Esophagus squamous epithelium (tissue), 5 donors: ENCODE results near the gene KIF2A. TPM values are rescaled to one million over a fixed set of nuclear protein-coding genes. Genes with fewer than 3 reads are reported as not detected.

Source experiments
- DNase-seq: peaks from one replicate; lab custom pipeline; 2025; lab: John Stamatoyannopoulos, UW
- H3K27ac ChIP-seq, 4 donors: fragments of 200-600 bp; sonication (generic); one replicate each; pipeline ENCODE4 v1.5.1; 2016 to 2019; ENCODE audit warnings: mild to moderate bottlenecking in 1 of 4
- H3K27me3 ChIP-seq, 4 donors: fragments of 200-600 bp; sonication (generic); 1 replicate in 3 of 4; 2 replicates in 1 of 4; pipeline versions ENCODE4 v1.5.1 to v1.6.0; 2017 to 2021; ENCODE audit warnings: antibody characterized with exemption in 1 of 4
- H3K36me3 ChIP-seq, 3 donors: fragments of 200-600 bp; sonication (generic); one replicate each; pipeline ENCODE4 v1.5.1; 2016 to 2019
- H3K4me1 ChIP-seq, 3 donors: fragments of 200-600 bp; sonication (generic); one replicate each; pipeline ENCODE4 v1.5.1; 2017 to 2019
- H3K4me3 ChIP-seq, 4 donors: fragments of 200-600 bp; sonication (generic); 1 replicate in 3 of 4; 2 replicates in 1 of 4; pipeline ENCODE4 v1.5.1; 2016 to 2019; ENCODE audit warnings: mild to moderate bottlenecking in 2 of 4, moderate library complexity in 1 of 4
- H3K9me3 ChIP-seq, 3 donors: fragments of 200-600 bp; sonication (generic); one replicate each; pipeline ENCODE4 v1.5.1; 2016 to 2019
- CTCF ChIP-seq, 6 experiments: fragments of 450-650 bp in 4 of 6; fragments of 200-600 bp in 2 of 6; sonication (generic) in 2 of 6; IDR thresholded peaks; one replicate each; pipeline ENCODE4 v1.5.1; 2016 to 2019; ENCODE audit warnings: antibody characterized with exemption in 6 of 6, mild to moderate bottlenecking in 4 of 6, moderate library complexity in 4 of 6
- POLR2A ChIP-seq, 4 donors: fragments of 450-650 bp; IDR thresholded peaks; one replicate each; pipeline ENCODE4 v1.6.1; 2017; ENCODE audit warnings: antibody characterized with exemption in 4 of 4, mild to moderate bottlenecking in 4 of 4, moderate library complexity in 3 of 4
- WGBS, 2 donors: methylation state at CpG; one replicate each; pipeline ENCODE4 v1.1.5; 2018; 5-methylcytosine and 5-hydroxymethylcytosine counted together
- intact Hi-C: fragments of 100-400 bp; cut with DNase I; formaldehyde crosslinking; loops from one replicate; pipeline ENCODE4 v1.15.0; 2022
- total RNA-seq, 4 donors: library from RNA; depleted of rRNA; stranded (reverse); fragments of >200 nt; gene quantifications; one replicate each; pipeline ENCODE4 v1.1.0, GENCODE V29; 2016
- donor health status: DM: yes; HTN: yes; CAD: no.

The KIF2A gene
- total RNA-seq, 4 donors from 2014 or later, result 14.0 to 43.1 (median 26.4) TPM

GRCh38 chr5:62340392-62340791 is 34.4 kb downstream of the KIF2A start:
- Histone ChIP-seq H3K4me1 (peaks cover 0 to 13% (median 2%) of the 10 kb centered on the region in 3 donors), H3K27ac (no peak overlapping the region), H3K36me3 (peaks cover 0 to under 1% (median 0%) of the 10 kb centered on the region in 3 donors), H3K27me3 (no peaks in the 10 kb centered on the region), H3K4me3 (no peak overlapping the region), H3K9me3 (no peaks in the 10 kb centered on the region)
- WGBS, 2 donors, result 32 to 48% methylated on average over 1 of the region's 1 CpG
- TF ChIP-seq POLR2A (IDR thresholded peaks at IDR 0.05) (no peak), CTCF (IDR thresholded peaks at IDR 0.05) (peak in 3 of 6 experiments; percentile 17 to 48 (median 17))
- intact Hi-C loops, result no loop called here
- DNase-seq, result no peak

GRCh38 chr5:62340979-62341378 is 35.0 kb downstream of the KIF2A start:
- Histone ChIP-seq H3K36me3 (no peaks in the 10 kb centered on the region), H3K27ac (no peak overlapping the region), H3K27me3 (no peaks in the 10 kb centered on the region), H3K4me1 (peaks cover 0 to 13% (median 2%) of the 10 kb centered on the region in 3 donors), H3K9me3 (no peaks in the 10 kb centered on the region), H3K4me3 (no peak overlapping the region)
- intact Hi-C loops, result no loop called here
- TF ChIP-seq POLR2A (IDR thresholded peaks at IDR 0.05), result no peak
- TF ChIP-seq CTCF (IDR thresholded peaks at IDR 0.05), result no peak
- WGBS, 2 donors, result 81 to 92% methylated on average over 2 of the region's 2 CpGs
- no peak for DNase-seq

- Histone ChIP-seq H3K4me3 (no peak overlapping the region), H3K27ac (no peak overlapping the region), H3K9me3 (no peaks in the 10 kb centered on the region), H3K36me3 (no peaks in the 10 kb centered on the region), H3K27me3 (no peaks in the 10 kb centered on the region), H3K4me1 (peaks cover 0 to 13% (median 2%) of the 10 kb centered on the region in 3 donors)
- no peak for TF ChIP-seq CTCF (IDR thresholded peaks at IDR 0.05)
- no peak for TF ChIP-seq POLR2A (IDR thresholded peaks at IDR 0.05)
- intact Hi-C loops, result no loop called here
- DNase-seq, result no peak
- 64 to 76% methylated on average over 2 to 4 of the region's 4 CpGs for WGBS, 2 donors
Observed at GRCh38 chr5:62341783-62342475, 35.9 kb downstream of the KIF2A start.

- Histone ChIP-seq H3K4me3 (no peak overlapping the region), H3K27ac (no peak overlapping the region), H3K9me3 (no peaks in the 10 kb centered on the region), H3K36me3 (peaks cover 0 to under 1% (median 0%) of the 10 kb centered on the region in 3 donors), H3K27me3 (no peaks in the 10 kb centered on the region), H3K4me1 (peaks cover 0 to 13% (median 2%) of the 10 kb centered on the region in 3 donors)
- TF ChIP-seq CTCF (IDR thresholded peaks at IDR 0.05), result no peak
- no peak for TF ChIP-seq POLR2A (IDR thresholded peaks at IDR 0.05)
- DNase-seq, result no peak
- 85 to 89% methylated on average over 2 of the region's 2 CpGs for WGBS, 2 donors
- intact Hi-C loops, result no loop called here
Observed at GRCh38 chr5:62342476-62342837, 36.5 kb downstream of the KIF2A start.

GRCh38 chr5:62343428-62343827 is 37.4 kb downstream of the KIF2A start:
- H3K27ac ChIP-seq, result no peak overlapping the region

More at GRCh38 chr5:62343428-62343827, 37.4 kb downstream of the KIF2A start:
- 47 to 69% methylated on average over 1 of the region's 1 CpG for WGBS, 2 donors
- Histone ChIP-seq H3K4me1 (peaks cover 0 to 13% (median 2%) of the 10 kb centered on the region in 3 donors), H3K27me3 (no peaks in the 10 kb centered on the region), H3K36me3 (peaks cover 0 to 10% (median 0%) of the 10 kb centered on the region in 3 donors), H3K9me3 (no peaks in the 10 kb centered on the region), H3K4me3 (no peak overlapping the region)
- intact Hi-C loops, result no loop called here
- DNase-seq, result no peak
- TF ChIP-seq POLR2A (IDR thresholded peaks at IDR 0.05), result no peak
- no peak for TF ChIP-seq CTCF (IDR thresholded peaks at IDR 0.05)
